LNCAP (cell line): ENCODE data around the gene MEFV.

Experiments
- CTCF ChIP-seq: fragments of 450-650 bp; IDR thresholded peaks from 2 replicates; pipeline ENCODE4 v1.5.1; 2017; ENCODE audit warnings: mild to moderate bottlenecking

The MEFV gene

GRCh38 chr16:3259836-3260235, 3.4 kb upstream of the MEFV start:
- no peak for TF ChIP-seq CTCF

- no peak for TF ChIP-seq CTCF
Measured at GRCh38 chr16:3256866-3257465, 533 bp upstream of the MEFV start.

GRCh38 chr16:3254309-3254708, 2.1 kb downstream of the MEFV start:
- TF ChIP-seq CTCF, result no peak

- TF ChIP-seq CTCF, result no peak
Measured at GRCh38 chr16:3252967-3253366, 3.5 kb downstream of the MEFV start.

GRCh38 chr16:3249451-3249850, 7.0 kb downstream of the MEFV start:
- TF ChIP-seq CTCF, result no peak

GRCh38 chr16:3249020-3249419, 7.4 kb downstream of the MEFV start:
- TF ChIP-seq CTCF, result no peak

GRCh38 chr16:3248596-3248995, 7.8 kb downstream of the MEFV start:
- TF ChIP-seq CTCF, result no peak

- TF ChIP-seq CTCF, result no peak
Measured at GRCh38 chr16:3246876-3247275, 9.6 kb downstream of the MEFV start.
